ENCODE results near the gene POU5F1.
"Not testable (repeated sequence)": the region's sequence is repeated elsewhere in the genome, so short reads cannot be mapped to it uniquely, and the experiment has no call there.

The POU5F1 gene

GRCh38 chr6:31173406-31173805 is 2.9 kb upstream of the POU5F1 start:
- H3K27me3 ChIP-seq (replicated peaks in 2 of 5; ENCODE audit: control insufficient read depth in 4 of 5, insufficient read depth in 5 of 5, low read length in 4 of 5), result no peaks in the 10 kb centered on the region
- H3K4me1 ChIP-seq (ENCODE audit: control extremely low read depth in 1 of 4, control insufficient read depth in 4 of 4, insufficient read depth in 4 of 4, low read length in 3 of 4), result peaks cover 0 to 6% (median 2%) of the 10 kb centered on the region in 4 experiments
- WGBS (ENCODE audit: insufficient coverage), result 88% methylated on average over 3 of the region's 3 CpGs
- POLR2A ChIA-PET, result no interaction called here
- no peak for DNase-seq
- H3K4me3 ChIP-seq (ENCODE audit: control insufficient read depth in 1 of 7, extremely low read depth in 1 of 7, insufficient read depth in 4 of 7, low read depth in 2 of 7, low read length in 6 of 7), result no peak overlapping the region
- no peak overlapping the region for H3K27ac ChIP-seq (ENCODE audit: insufficient read depth in 1 of 2, low read depth in 1 of 2, low read length in 2 of 2, poor library complexity in 1 of 2, severe bottlenecking in 2 of 2)
- H3K36me3 ChIP-seq (ENCODE audit: control insufficient read depth in 4 of 4, insufficient read depth in 4 of 4, low read length in 3 of 4), result peaks cover 0 to 2% (median 0%) of the 10 kb centered on the region in 4 experiments
- H3K9me3 ChIP-seq (ENCODE audit: control extremely low read depth in 1 of 5, control insufficient read depth in 4 of 5, insufficient read depth in 2 of 5, low read depth in 1 of 5, low read length in 4 of 5), result no peaks in the 10 kb centered on the region
- CTCF ChIA-PET, result interaction anchor here (0.6 kb wide), 1 partner anchor 31 kb away, joined by 3 read pairs; no protein-coding TSS in a partner anchor

GRCh38 chr6:31172973-31173384 is 2.5 kb upstream of the POU5F1 start:
- Histone ChIP-seq H3K4me1 (ENCODE audit: control extremely low read depth in 1 of 4, control insufficient read depth in 4 of 4, insufficient read depth in 4 of 4, low read length in 3 of 4) (peaks cover 0 to 6% (median 2%) of the 10 kb centered on the region in 4 experiments), H3K9me3 (ENCODE audit: control extremely low read depth in 1 of 5, control insufficient read depth in 4 of 5, insufficient read depth in 2 of 5, low read depth in 1 of 5, low read length in 4 of 5) (no peaks in the 10 kb centered on the region), H3K27ac (ENCODE audit: insufficient read depth in 1 of 2, low read depth in 1 of 2, low read length in 2 of 2, poor library complexity in 1 of 2, severe bottlenecking in 2 of 2) (no peak overlapping the region), H3K4me3 (ENCODE audit: control insufficient read depth in 1 of 7, extremely low read depth in 1 of 7, insufficient read depth in 4 of 7, low read depth in 2 of 7, low read length in 6 of 7) (no peak overlapping the region), H3K27me3 (replicated peaks in 2 of 5; ENCODE audit: control insufficient read depth in 4 of 5, insufficient read depth in 5 of 5, low read length in 4 of 5) (no peaks in the 10 kb centered on the region), H3K36me3 (ENCODE audit: control insufficient read depth in 4 of 4, insufficient read depth in 4 of 4, low read length in 3 of 4) (peaks cover 0 to 2% (median 0%) of the 10 kb centered on the region in 4 experiments)
- WGBS (ENCODE audit: insufficient coverage), result 100% methylated on average over 3 of the region's 5 CpGs
- CTCF ChIA-PET, result interaction anchor here (0.6 kb wide), 1 partner anchor 30 kb away, joined by 3 read pairs; no protein-coding TSS in a partner anchor
- POLR2A ChIA-PET, result no interaction called here
- DNase-seq, result no peak

- WGBS (ENCODE audit: insufficient coverage), result 73% methylated on average over 13 of the region's 16 CpGs
- no peaks in the 10 kb centered on the region for H3K9me3 ChIP-seq (ENCODE audit: control extremely low read depth in 1 of 5, control insufficient read depth in 4 of 5, insufficient read depth in 2 of 5, low read depth in 1 of 5, low read length in 4 of 5)
- POLR2A ChIA-PET, result no interaction called here
- H3K4me1 ChIP-seq (ENCODE audit: control extremely low read depth in 1 of 4, control insufficient read depth in 4 of 4, insufficient read depth in 4 of 4, low read length in 3 of 4), result peaks cover 0 to 6% (median 2%) of the 10 kb centered on the region in 4 experiments
- H3K27me3 ChIP-seq (replicated peaks in 2 of 5; ENCODE audit: control insufficient read depth in 4 of 5, insufficient read depth in 5 of 5, low read length in 4 of 5), result no peaks in the 10 kb centered on the region
- H3K36me3 ChIP-seq (ENCODE audit: control insufficient read depth in 4 of 4, insufficient read depth in 4 of 4, low read length in 3 of 4), result peaks cover 0 to 2% (median 0%) of the 10 kb centered on the region in 4 experiments
- CTCF ChIA-PET, result no interaction called here
- H3K27ac ChIP-seq (ENCODE audit: insufficient read depth in 1 of 2, low read depth in 1 of 2, low read length in 2 of 2, poor library complexity in 1 of 2, severe bottlenecking in 2 of 2), result no peak overlapping the region
- H3K4me3 ChIP-seq (ENCODE audit: control insufficient read depth in 1 of 7, extremely low read depth in 1 of 7, insufficient read depth in 4 of 7, low read depth in 2 of 7, low read length in 6 of 7), result peak overlapping the region in 2 of 7 experiments; percentile 41 to 82
- no peak for DNase-seq
These were observed 1.7 kb upstream of the POU5F1 start for GRCh38 chr6:31171931-31172905.

- no peak for DNase-seq
- POLR2A ChIA-PET, result no interaction called here
- 93% methylated on average over 7 of the region's 10 CpGs for WGBS (ENCODE audit: insufficient coverage)
- Histone ChIP-seq H3K4me1 (ENCODE audit: control extremely low read depth in 1 of 4, control insufficient read depth in 4 of 4, insufficient read depth in 4 of 4, low read length in 3 of 4) (peaks cover 0 to 6% (median 2%) of the 10 kb centered on the region in 4 experiments), H3K4me3 (ENCODE audit: control insufficient read depth in 1 of 7, extremely low read depth in 1 of 7, insufficient read depth in 4 of 7, low read depth in 2 of 7, low read length in 6 of 7) (no peak overlapping the region), H3K27ac (ENCODE audit: insufficient read depth in 1 of 2, low read depth in 1 of 2, low read length in 2 of 2, poor library complexity in 1 of 2, severe bottlenecking in 2 of 2) (no peak overlapping the region), H3K27me3 (replicated peaks in 2 of 5; ENCODE audit: control insufficient read depth in 4 of 5, insufficient read depth in 5 of 5, low read length in 4 of 5) (no peaks in the 10 kb centered on the region), H3K9me3 (ENCODE audit: control extremely low read depth in 1 of 5, control insufficient read depth in 4 of 5, insufficient read depth in 2 of 5, low read depth in 1 of 5, low read length in 4 of 5) (no peaks in the 10 kb centered on the region), H3K36me3 (ENCODE audit: control insufficient read depth in 4 of 4, insufficient read depth in 4 of 4, low read length in 3 of 4) (peaks cover 0 to 2% (median 0%) of the 10 kb centered on the region in 4 experiments)
- CTCF ChIA-PET, result no interaction called here
These were observed 647 bp upstream of the POU5F1 start for GRCh38 chr6:31170987-31171671.

- DNase-seq; H3K9me3 ChIP-seq (ENCODE audit: control extremely low read depth in 1 of 5, control insufficient read depth in 4 of 5, insufficient read depth in 2 of 5, low read depth in 1 of 5, low read length in 4 of 5); H3K27me3 ChIP-seq (replicated peaks in 2 of 5; ENCODE audit: control insufficient read depth in 4 of 5, insufficient read depth in 5 of 5, low read length in 4 of 5); H3K4me1 ChIP-seq (ENCODE audit: control extremely low read depth in 1 of 4, control insufficient read depth in 4 of 4, insufficient read depth in 4 of 4, low read length in 3 of 4); H3K36me3 ChIP-seq (ENCODE audit: control insufficient read depth in 4 of 4, insufficient read depth in 4 of 4, low read length in 3 of 4); H3K27ac ChIP-seq (ENCODE audit: insufficient read depth in 1 of 2, low read depth in 1 of 2, low read length in 2 of 2, poor library complexity in 1 of 2, severe bottlenecking in 2 of 2); POLR2A ChIA-PET; H3K4me3 ChIP-seq (ENCODE audit: control insufficient read depth in 1 of 7, extremely low read depth in 1 of 7, insufficient read depth in 4 of 7, low read depth in 2 of 7, low read length in 6 of 7): not testable (repeated sequence)
- WGBS (ENCODE audit: insufficient coverage), result 85% methylated on average over 10 of the region's 23 CpGs
- CTCF ChIA-PET, result interaction anchor here (1.2 kb wide), 1 partner anchor 12 kb away, joined by 3 read pairs; the partner anchor contains the start of gene TCF19
These were observed 453 bp downstream of the POU5F1 start for GRCh38 chr6:31169858-31170599.

GRCh38 chr6:31169123-31169857 is 1.2 kb downstream of the POU5F1 start:
- Histone ChIP-seq H3K27me3 (replicated peaks in 2 of 5; ENCODE audit: control insufficient read depth in 4 of 5, insufficient read depth in 5 of 5, low read length in 4 of 5) (no peaks in the 10 kb centered on the region), H3K9me3 (ENCODE audit: control extremely low read depth in 1 of 5, control insufficient read depth in 4 of 5, insufficient read depth in 2 of 5, low read depth in 1 of 5, low read length in 4 of 5) (no peaks in the 10 kb centered on the region), H3K27ac (ENCODE audit: insufficient read depth in 1 of 2, low read depth in 1 of 2, low read length in 2 of 2, poor library complexity in 1 of 2, severe bottlenecking in 2 of 2) (no peak overlapping the region), H3K4me3 (ENCODE audit: control insufficient read depth in 1 of 7, extremely low read depth in 1 of 7, insufficient read depth in 4 of 7, low read depth in 2 of 7, low read length in 6 of 7) (no peak overlapping the region), H3K36me3 (ENCODE audit: control insufficient read depth in 4 of 4, insufficient read depth in 4 of 4, low read length in 3 of 4) (no peaks in the 10 kb centered on the region), H3K4me1 (ENCODE audit: control extremely low read depth in 1 of 4, control insufficient read depth in 4 of 4, insufficient read depth in 4 of 4, low read length in 3 of 4) (peaks cover 0 to 4% (median 0%) of the 10 kb centered on the region in 4 experiments)
- WGBS (ENCODE audit: insufficient coverage), result 92% methylated on average over 9 of the region's 10 CpGs
- DNase-seq, result no peak
- POLR2A ChIA-PET, result no interaction called here
- CTCF ChIA-PET, result interaction anchor here (1.2 kb wide), 1 partner anchor 11 kb away, joined by 3 read pairs; the partner anchor contains the start of gene TCF19
